GM19023 (cell line): ENCODE results near the gene FBXW11.

Experiments
- ATAC-seq: cut with Tn5 transposase; IDR thresholded peaks from one replicate; pipeline ENCODE4 v1.9.1; 2021; ENCODE audit warnings: mild to moderate bottlenecking, moderate library complexity; ENCODE audit not compliant: unreplicated experiment

The FBXW11 gene

DNA sequence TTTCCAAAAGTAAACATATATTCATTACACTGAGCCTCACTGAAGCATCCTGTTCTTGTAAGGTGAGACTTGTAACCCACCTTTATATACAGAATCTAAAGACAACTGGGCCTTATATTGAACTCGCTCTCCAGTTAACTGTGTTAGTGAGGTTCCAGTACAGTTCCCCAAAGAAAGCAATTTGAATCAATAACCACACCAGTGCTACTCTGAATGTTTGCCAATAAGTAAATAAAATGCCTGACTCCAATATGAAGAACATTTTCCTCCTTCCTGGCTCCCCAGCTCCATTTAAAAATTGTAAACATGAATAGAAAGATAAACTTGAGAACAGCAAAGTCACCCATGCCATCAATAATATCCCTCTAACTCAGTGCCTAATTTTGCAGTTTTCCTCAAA, 50.1 kb downstream of the FBXW11 start:
- ATAC-seq = no peak

- no peak for ATAC-seq
These were observed 50.7 kb downstream of the FBXW11 start for GRCh38 chr5:171955761-171956160.

DNA sequence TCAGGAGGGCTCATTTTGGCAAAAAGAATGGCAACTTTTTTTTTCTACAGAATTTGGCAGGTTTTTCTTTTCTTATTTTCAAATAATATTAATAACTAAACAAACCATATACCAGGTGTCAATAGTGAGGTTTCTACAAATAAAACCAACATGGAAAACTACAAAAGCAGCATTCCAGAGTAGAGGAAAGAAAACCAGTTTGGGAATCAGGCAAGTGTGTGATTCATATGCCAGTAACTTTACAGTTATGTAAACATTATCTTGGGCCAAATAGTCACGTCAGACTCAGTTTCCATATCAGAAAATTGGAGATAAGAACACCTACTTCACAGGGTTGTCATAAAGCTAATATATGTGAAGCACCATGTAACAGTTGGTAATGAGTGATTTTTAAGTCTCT, 51.7 kb downstream of the FBXW11 start:
- no peak for ATAC-seq

DNA sequence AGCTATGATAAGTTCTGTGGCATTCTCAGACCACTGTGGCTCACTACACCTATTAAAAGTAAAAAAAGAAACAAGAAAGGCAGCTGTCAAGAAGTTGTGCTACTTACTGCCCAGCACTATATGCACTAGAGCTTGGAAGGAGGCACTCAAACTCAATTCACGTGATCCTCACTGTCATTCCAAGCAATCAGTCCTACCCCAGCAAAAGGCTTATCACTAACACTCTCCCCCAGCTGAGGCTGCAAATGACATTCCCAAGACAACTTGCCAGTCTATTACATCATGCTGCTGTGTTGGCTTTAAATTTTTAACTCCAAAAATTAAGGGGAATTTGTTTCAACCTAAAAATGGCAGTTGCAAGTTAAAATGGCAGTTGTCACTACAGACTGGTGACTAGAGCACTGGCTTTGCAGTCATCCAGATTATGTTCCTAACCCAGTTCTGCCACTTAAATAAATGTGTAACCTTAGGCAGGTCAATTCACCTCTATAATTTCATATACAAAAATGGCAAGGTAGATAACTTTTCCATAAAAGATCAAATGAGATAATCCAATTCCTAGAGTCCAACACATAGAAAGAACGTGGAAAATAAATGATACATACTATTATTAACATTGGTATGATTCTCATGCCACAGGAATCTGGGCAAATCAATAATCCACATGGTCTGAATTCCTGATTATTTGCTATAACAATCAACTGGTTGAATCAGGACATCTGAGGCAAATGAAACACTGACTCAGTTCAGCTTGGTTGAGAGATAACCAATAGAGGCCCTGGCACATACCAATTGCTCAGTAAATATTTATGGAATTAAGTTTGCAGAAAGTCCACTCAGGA, 52.4 kb downstream of the FBXW11 start:
- ATAC-seq = no peak

- no peak for ATAC-seq
These were observed 54.4 kb downstream of the FBXW11 start for GRCh38 chr5:171952021-171952420.

DNA sequence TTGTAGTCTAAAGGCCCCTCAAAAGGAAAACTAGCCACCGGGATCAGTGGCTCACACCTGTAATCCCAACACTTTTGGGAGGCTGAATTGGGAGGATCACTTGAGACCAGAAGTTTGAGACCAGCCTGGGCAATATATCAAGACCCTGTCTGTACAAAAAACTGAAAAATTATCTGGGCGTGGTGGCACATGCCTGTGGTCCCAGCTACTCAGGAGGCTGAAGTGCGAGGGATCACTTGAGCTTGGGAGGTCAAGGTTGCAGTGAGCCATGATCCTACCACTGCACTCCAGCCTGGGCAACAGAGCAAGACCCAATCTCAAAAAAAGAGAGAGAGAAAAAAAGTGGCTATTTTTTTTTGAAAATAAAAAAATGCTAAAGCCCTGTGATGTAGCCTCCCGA, 55.2 kb downstream of the FBXW11 start:
- no peak for ATAC-seq

DNA sequence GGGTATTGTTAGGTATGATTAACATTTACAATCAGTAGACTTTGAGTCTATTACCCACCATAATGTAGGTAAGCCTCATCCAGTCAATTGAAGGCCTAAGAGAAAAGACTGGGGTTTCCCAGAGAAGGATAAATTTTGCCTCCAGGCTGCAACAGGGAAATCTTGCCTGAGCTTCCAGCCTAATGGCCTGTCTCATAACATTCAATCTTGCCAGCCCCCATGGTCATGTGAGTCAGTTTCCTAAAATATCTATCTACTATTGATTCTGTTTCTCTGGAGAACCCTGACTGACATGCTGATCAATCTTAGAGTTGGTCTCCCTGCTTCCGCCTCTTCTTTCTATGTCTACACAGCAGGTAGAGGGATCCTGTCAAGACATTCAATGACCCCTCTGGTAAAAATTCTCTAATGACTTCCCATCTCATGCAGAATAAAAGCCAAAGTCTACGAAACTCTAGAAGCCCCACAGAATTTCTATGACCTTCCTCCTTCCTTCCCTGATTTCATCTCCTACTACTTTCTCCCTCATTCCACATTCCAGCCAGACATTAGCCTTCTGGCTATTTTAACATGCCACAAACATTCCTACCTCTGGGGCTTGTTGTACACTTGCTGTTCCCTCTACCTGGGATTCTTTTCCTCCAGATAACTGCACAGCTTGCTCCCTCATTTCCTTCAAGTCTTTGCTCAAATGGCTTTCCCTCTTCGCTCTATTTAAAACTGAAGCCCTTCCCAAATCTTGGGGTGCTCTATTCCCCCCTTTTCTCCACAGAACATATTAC, 60.2 kb downstream of the FBXW11 start:
- no peak for ATAC-seq

GRCh38 chr5:171945476-171945875, 61.0 kb downstream of the FBXW11 start:
- ATAC-seq = no peak

- ATAC-seq = no peak
These were observed 61.4 kb downstream of the FBXW11 start for GRCh38 chr5:171945066-171945465.

GRCh38 chr5:171942112-171942516, 64.3 kb downstream of the FBXW11 start:
- ATAC-seq = peak; percentile 51

DNA sequence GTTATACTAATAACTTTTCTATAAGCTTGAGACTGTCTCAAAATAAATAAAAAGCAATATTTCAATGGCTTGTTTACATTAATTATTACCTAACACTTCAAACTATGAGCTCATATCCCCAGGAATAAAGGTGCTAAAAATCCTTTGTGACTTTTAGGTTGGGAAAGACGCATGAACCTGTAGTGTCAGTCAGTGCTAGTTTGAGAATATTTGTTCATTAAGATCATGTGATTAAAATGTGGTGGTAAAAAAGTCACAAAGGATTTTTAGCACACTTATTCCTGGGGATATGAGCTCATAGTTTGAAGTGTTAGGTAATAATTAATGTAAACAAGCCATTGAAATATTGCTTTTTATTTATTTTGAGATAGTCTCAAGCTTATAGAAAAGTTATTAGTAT, 64.8 kb downstream of the FBXW11 start:
- peak; percentile 13 for ATAC-seq

- ATAC-seq = peak; percentile 26
These were observed 65.2 kb downstream of the FBXW11 start for GRCh38 chr5:171941275-171941674.

- ATAC-seq = no peak
These were observed 66.5 kb downstream of the FBXW11 start for GRCh38 chr5:171939951-171940350.

DNA sequence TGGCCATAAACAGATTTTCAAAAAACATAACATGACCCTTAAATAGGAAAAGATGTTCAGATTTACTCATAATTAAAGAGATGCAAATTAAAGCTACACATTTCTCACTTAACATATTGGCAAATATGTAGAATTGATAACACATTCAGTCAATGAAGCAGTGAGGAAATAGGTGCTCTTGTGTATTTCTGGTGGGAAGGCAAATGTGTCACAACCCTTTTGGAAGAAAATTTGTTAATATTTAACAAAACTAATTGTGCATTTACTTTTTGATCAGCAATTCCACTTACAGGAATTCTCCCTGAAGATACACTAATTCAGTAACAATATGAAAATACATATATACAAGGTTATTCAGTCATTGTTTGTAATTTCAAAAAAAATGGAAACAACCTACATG, 68.1 kb downstream of the FBXW11 start:
- no peak for ATAC-seq

DNA sequence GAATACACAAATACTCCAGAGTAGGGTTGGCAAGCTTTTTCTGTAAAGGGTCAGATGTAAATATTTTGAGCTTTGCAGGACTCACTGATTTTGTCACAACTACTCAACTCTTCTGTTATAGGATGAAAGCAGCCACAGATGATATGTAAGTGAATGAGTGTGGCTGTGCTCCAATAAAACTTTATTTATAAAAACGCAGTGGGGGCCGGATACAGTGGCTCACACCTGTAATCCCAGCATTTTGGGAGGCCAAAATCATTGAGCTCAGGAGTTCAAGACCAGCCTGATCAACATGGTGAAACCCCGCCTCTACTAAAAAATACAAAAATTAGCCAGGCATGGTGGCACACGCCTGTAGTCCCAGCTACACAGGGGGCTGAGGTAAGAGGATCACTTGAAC, 69.1 kb downstream of the FBXW11 start:
- no peak for ATAC-seq

DNA sequence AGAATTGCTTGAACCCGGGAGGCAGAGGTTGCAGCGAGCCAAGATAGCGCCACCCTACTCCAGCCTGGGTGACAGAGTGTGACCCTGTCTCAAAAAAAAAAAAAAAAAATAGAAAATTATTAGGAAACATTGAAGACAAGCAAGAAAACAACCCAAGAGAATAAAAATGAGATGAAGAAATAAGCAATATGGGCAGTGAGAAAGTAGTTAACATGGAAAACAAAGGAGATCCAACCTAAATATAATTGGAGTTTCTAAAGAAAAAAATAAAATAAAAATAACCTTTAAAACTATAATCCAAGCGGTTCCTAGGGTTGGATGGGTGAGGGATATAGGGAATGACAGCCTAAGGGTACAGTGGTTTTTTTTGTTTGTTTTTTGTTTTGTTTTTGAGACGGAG, 71.9 kb downstream of the FBXW11 start:
- ATAC-seq = no peak

GRCh38 chr5:171931163-171931562, 75.3 kb downstream of the FBXW11 start:
- no peak for ATAC-seq

DNA sequence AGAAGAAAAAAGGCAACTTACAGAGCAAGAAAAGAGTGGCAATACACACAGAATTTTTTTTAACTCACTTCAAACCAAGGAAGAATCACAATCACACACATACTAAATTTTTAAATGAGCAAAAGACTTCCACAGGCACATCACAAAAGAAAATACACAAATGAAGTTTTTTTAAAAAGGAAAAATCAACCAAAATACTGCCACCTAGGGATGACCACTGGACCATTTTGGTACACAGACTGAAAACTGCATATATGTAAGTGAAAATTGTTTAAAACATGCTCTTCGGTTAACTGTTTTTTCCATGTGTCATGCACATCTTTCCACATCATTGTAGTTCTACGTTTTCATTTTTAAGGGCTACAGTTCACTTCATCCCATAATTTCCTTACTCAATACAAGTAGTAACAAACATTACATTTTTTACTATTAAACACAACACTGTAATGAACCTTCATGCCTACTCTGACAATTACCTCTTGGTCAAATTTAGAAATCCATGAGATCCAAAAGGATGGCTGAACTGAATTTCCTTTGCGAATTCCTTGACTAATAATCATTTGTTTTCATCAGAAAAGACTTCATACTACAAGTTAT, 79.0 kb downstream of the FBXW11 start:
- no peak for ATAC-seq

DNA sequence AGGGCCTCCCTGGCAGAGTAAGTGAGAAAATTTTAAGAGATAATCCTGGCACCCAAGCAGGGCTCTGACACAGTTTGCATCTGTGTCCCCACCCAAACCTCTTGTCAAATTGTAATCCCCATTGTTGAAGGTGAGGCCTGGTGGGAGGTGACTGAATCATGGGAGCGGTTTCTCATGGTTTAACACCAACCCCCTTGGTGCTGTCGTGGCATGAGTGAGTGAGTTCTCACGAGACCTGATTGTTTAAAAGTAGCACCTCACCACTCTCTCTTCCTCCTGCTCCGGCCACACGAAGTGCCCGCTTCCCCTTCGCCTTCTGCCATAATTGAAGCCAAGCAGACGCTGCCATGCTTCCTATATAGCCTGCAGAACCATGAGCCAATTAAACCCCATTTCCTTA, 80.1 kb downstream of the FBXW11 start:
- peak; percentile 80 for ATAC-seq

GRCh38 chr5:171924493-171925122, 81.8 kb downstream of the FBXW11 start:
- ATAC-seq = no peak

- ATAC-seq = no peak
These were observed 85.6 kb downstream of the FBXW11 start for GRCh38 chr5:171920765-171921391.
